ENCODE data around the gene LMO7.
"Not testable (repeated sequence)": the region's sequence is repeated elsewhere in the genome, so short reads cannot be mapped to it uniquely, and the experiment has no call there.

LMO7 gene

GRCh38 chr13:75771818-75772217 lies 135.7 kb downstream of the LMO7 start:
- no peak for DNase-seq (ENCODE audit: low spot score)

GRCh38 chr13:75774176-75774575 lies 138.0 kb downstream of the LMO7 start:
- DNase-seq (ENCODE audit: low spot score), result no peak

GRCh38 chr13:75776550-75776949 lies 140.4 kb downstream of the LMO7 start:
- DNase-seq (ENCODE audit: low spot score), result no peak

- no peak for DNase-seq (ENCODE audit: low spot score)
These were observed 143.3 kb downstream of the LMO7 start for GRCh38 chr13:75779393-75779792.

GRCh38 chr13:75780103-75780502 lies 144.0 kb downstream of the LMO7 start:
- DNase-seq (ENCODE audit: low spot score), result not testable (repeated sequence)

- DNase-seq (ENCODE audit: low spot score), result no peak
These were observed 146.9 kb downstream of the LMO7 start for GRCh38 chr13:75782985-75783384.

- no peak for DNase-seq (ENCODE audit: low spot score)
These were observed 147.9 kb downstream of the LMO7 start for GRCh38 chr13:75784003-75784402.

GRCh38 chr13:75785130-75785529 lies 149.0 kb downstream of the LMO7 start:
- DNase-seq (ENCODE audit: low spot score), result no peak

GRCh38 chr13:75787249-75787928 lies 151.3 kb downstream of the LMO7 start:
- DNase-seq (ENCODE audit: low spot score), result no peak

- DNase-seq (ENCODE audit: low spot score), result no peak
These were observed 152.4 kb downstream of the LMO7 start for GRCh38 chr13:75788481-75788981.

GRCh38 chr13:75789451-75790197 lies 153.5 kb downstream of the LMO7 start:
- no peak for DNase-seq (ENCODE audit: low spot score)

- no peak for DNase-seq (ENCODE audit: low spot score)
These were observed 154.3 kb downstream of the LMO7 start for GRCh38 chr13:75790198-75790970.

- DNase-seq (ENCODE audit: low spot score), result no peak
These were observed 156.5 kb downstream of the LMO7 start for GRCh38 chr13:75792526-75793187.

GRCh38 chr13:75793188-75793567 lies 157.0 kb downstream of the LMO7 start:
- not testable (repeated sequence) for DNase-seq (ENCODE audit: low spot score)

- no peak for DNase-seq (ENCODE audit: low spot score)
These were observed 158.5 kb downstream of the LMO7 start for GRCh38 chr13:75794663-75795062.

GRCh38 chr13:75795274-75795673 lies 159.1 kb downstream of the LMO7 start:
- no peak for DNase-seq (ENCODE audit: low spot score)

- DNase-seq (ENCODE audit: low spot score), result no peak
These were observed 160.7 kb downstream of the LMO7 start for GRCh38 chr13:75796825-75797224.

GRCh38 chr13:75797239-75797638 lies 161.1 kb downstream of the LMO7 start:
- no peak for DNase-seq (ENCODE audit: low spot score)

- no peak for DNase-seq (ENCODE audit: low spot score)
These were observed 161.6 kb downstream of the LMO7 start for GRCh38 chr13:75797719-75798118.

- no peak for DNase-seq (ENCODE audit: low spot score)
These were observed 162.5 kb downstream of the LMO7 start for GRCh38 chr13:75798353-75799255.

GRCh38 chr13:75800545-75800944 lies 164.4 kb downstream of the LMO7 start:
- no peak for DNase-seq (ENCODE audit: low spot score)
